ENCODE measurements around the gene ERRFI1.
"Not testable (repeated sequence)": the region's sequence is repeated elsewhere in the genome, so short reads cannot be mapped to it uniquely, and the experiment has no call there.

Gene ERRFI1

DNA sequence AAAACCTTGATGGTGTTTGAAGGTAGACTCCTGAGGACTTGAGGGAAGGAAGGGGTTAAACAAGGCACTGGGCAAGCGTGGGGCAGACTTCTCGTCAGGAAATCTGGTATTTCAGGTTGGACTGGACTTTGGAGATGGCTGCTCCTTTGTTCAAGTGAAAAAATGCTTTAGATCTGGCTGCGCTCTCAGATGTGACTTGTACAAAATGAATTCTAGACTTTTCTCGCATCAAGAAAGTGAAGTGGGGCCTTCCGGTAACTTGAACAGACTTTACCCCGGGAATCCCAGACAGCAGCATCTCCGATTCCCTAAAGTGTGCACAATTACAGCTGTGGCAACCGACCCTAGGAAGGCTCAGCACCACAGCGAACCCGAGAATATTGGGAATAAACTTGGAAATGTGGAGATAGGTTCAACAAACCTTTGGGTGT is 44.3 kb upstream of the ERRFI1 start:
- no CpG with 5 or more reads among the region's 10 CpGs for WGBS (ENCODE audit: extremely low coverage, insufficient coverage, insufficient read length)
- no peaks in the 10 kb centered on the region for H3K27me3 ChIP-seq (ENCODE audit: insufficient read depth, low read length)
- H4K12ac ChIP-seq (ENCODE audit: low read depth, low read length) = no peak overlapping the region
- H2BK120ac ChIP-seq (ENCODE audit: insufficient read depth, low read length, poor library complexity) = peak overlapping the region; percentile 97
- no peak overlapping the region for H2AFZ ChIP-seq (ENCODE audit: insufficient read depth, low read length, poor library complexity)
- peak overlapping the region; percentile 60 for H3K4me2 ChIP-seq (ENCODE audit: low read length)
- H4K91ac ChIP-seq (ENCODE audit: low read depth, low read length) = peak overlapping the region; percentile 91
- peaks cover 4% of the 10 kb centered on the region for H3K79me2 ChIP-seq (ENCODE audit: control insufficient read depth, insufficient read depth, low read length, poor library complexity)
- peak overlapping the region; percentile 90 for H3K14ac ChIP-seq (ENCODE audit: low read length)
- peak overlapping the region; percentile 100 for H3K27ac ChIP-seq (ENCODE audit: low read depth, low read length)
- H3K18ac ChIP-seq (ENCODE audit: low read length) = no peak overlapping the region
- H3K4me3 ChIP-seq (ENCODE audit: low read depth, low read length) = no peak overlapping the region
- no peak overlapping the region for H3K23ac ChIP-seq (ENCODE audit: low read length)
- no peaks in the 10 kb centered on the region for H3K36me3 ChIP-seq (ENCODE audit: control insufficient read depth in 1 of 2, insufficient read depth in 2 of 2, low read length in 2 of 2)
- peaks cover 15 to 20% of the 10 kb centered on the region in 2 experiments for H3K4me1 ChIP-seq (ENCODE audit: control insufficient read depth in 1 of 2, insufficient read depth in 2 of 2, low read length in 2 of 2)
- H3K9ac ChIP-seq (ENCODE audit: low read length) = no peak overlapping the region
- H3K9me3 ChIP-seq (ENCODE audit: insufficient read depth, low read depth, low read length) = peaks cover under 1% of the 10 kb centered on the region
- H3K4ac ChIP-seq (ENCODE audit: low read depth, low read length) = peak overlapping the region; percentile 72
- DNase-seq = peak; percentile 93 to 99
- peak overlapping the region; percentile 99 for H2BK5ac ChIP-seq (ENCODE audit: low read depth, low read length, poor library complexity)
- H2BK12ac ChIP-seq (ENCODE audit: low read length) = no peak overlapping the region
- peak overlapping the region; percentile 68 for H4K8ac ChIP-seq (ENCODE audit: low read depth, low read length)
- H2AK5ac ChIP-seq (ENCODE audit: low read length) = no peak overlapping the region
- H3K79me1 ChIP-seq (ENCODE audit: low read length) = peaks cover 36% of the 10 kb centered on the region

DNA sequence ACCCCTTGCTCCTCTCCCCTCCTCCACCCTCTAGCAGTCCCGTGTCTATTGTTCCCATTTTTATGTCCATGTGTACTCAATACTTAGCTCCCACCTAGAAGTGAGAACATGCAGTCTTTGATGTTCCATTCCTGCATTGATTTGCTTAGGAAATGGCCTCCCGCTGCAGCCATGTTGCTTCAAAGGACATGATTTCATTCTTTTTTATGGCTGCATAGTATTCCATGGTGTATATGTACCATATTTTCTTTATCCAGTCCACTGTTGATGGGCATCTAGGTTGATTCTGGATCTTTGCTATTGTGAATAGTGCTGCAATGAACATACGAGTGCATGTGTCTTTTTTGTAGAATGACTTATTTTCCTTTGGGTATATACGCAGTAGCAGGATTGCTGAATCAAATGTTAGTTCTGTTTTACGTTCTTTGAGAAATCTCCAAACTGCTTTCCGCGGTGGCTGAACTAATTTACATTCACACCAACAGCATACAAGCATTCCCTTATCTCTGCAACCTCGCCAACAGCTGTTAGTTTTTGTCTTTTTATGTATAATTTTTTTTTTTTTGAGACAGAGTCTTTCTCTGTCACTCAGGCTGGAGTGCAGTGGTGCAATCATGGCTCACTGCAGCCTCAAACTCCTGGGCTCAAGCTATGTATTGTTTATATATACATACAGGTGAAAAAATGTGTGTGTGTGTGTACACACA is 43.7 kb upstream of the ERRFI1 start:
- not testable (repeated sequence) for H3K79me2 ChIP-seq (ENCODE audit: control insufficient read depth, insufficient read depth, low read length, poor library complexity)

DNA sequence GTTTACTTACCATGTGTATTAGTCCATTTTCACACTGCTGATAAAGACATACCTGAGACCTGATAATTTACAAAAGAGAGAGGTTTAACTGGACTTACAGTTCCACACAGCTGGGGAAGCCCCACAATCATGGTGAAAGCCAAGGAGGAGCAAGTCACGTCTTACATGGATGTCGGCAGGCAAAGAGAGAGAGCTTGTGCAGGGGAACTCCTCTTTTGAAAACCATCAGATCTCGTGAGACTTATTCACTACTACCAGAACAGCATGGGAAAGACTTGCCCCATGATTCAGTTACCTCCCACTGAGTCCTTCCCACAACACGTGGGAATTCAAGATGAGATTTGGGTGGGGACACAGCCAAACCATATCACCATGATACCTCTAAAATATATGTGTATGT is 39.3 kb upstream of the ERRFI1 start:
- Histone ChIP-seq H3K4ac (ENCODE audit: low read depth, low read length) (no peak overlapping the region), H3K79me1 (ENCODE audit: low read length) (peaks cover 24% of the 10 kb centered on the region), H2AK5ac (ENCODE audit: low read length) (no peak overlapping the region), H3K9ac (ENCODE audit: low read length) (no peak overlapping the region), H2AFZ (ENCODE audit: insufficient read depth, low read length, poor library complexity) (no peak overlapping the region), H2BK5ac (ENCODE audit: low read depth, low read length, poor library complexity) (no peak overlapping the region), H3K79me2 (ENCODE audit: control insufficient read depth, insufficient read depth, low read length, poor library complexity) (no peaks in the 10 kb centered on the region), H2BK12ac (ENCODE audit: low read length) (peak overlapping the region; percentile 92), H3K4me1 (ENCODE audit: control insufficient read depth in 1 of 2, insufficient read depth in 2 of 2, low read length in 2 of 2) (peaks cover 8 to 12% of the 10 kb centered on the region in 2 experiments), H4K91ac (ENCODE audit: low read depth, low read length) (peak overlapping the region; percentile 32), H3K4me2 (ENCODE audit: low read length) (no peak overlapping the region), H3K18ac (ENCODE audit: low read length) (no peak overlapping the region), H3K36me3 (ENCODE audit: control insufficient read depth in 1 of 2, insufficient read depth in 2 of 2, low read length in 2 of 2) (no peaks in the 10 kb centered on the region), H3K23ac (ENCODE audit: low read length) (no peak overlapping the region), H2BK120ac (ENCODE audit: insufficient read depth, low read length, poor library complexity) (no peak overlapping the region), H4K8ac (ENCODE audit: low read depth, low read length) (no peak overlapping the region), H3K14ac (ENCODE audit: low read length) (no peak overlapping the region), H3K27me3 (ENCODE audit: insufficient read depth, low read length) (no peaks in the 10 kb centered on the region), H3K4me3 (ENCODE audit: low read depth, low read length) (no peak overlapping the region), H3K9me3 (ENCODE audit: insufficient read depth, low read depth, low read length) (peaks cover 2% of the 10 kb centered on the region), H3K27ac (ENCODE audit: low read depth, low read length) (no peak overlapping the region), H4K12ac (ENCODE audit: low read depth, low read length) (no peak overlapping the region)
- no peak for DNase-seq
- no CpG with 5 or more reads among the region's 4 CpGs for WGBS (ENCODE audit: extremely low coverage, insufficient coverage, insufficient read length)

More for the DNA sequence above, 43.7 kb upstream of the ERRFI1 start:
- H3K79me1 ChIP-seq (ENCODE audit: low read length) = peaks cover 34% of the 10 kb centered on the region
- H3K14ac ChIP-seq (ENCODE audit: low read length) = peak overlapping the region; percentile 8
- not testable (repeated sequence) for H4K12ac ChIP-seq (ENCODE audit: low read depth, low read length); H3K27me3 ChIP-seq (ENCODE audit: insufficient read depth, low read length); H3K4me2 ChIP-seq (ENCODE audit: low read length); H4K8ac ChIP-seq (ENCODE audit: low read depth, low read length); H3K9ac ChIP-seq (ENCODE audit: low read length); H3K4me3 ChIP-seq (ENCODE audit: low read depth, low read length); H3K18ac ChIP-seq (ENCODE audit: low read length); H3K23ac ChIP-seq (ENCODE audit: low read length); H3K9me3 ChIP-seq (ENCODE audit: insufficient read depth, low read depth, low read length); H2AFZ ChIP-seq (ENCODE audit: insufficient read depth, low read length, poor library complexity); H3K4ac ChIP-seq (ENCODE audit: low read depth, low read length); H3K36me3 ChIP-seq (ENCODE audit: control insufficient read depth in 1 of 2, insufficient read depth in 2 of 2, low read length in 2 of 2); DNase-seq
- H4K91ac ChIP-seq (ENCODE audit: low read depth, low read length) = peak overlapping the region; percentile 40
- peak overlapping the region; percentile 88 for H2BK120ac ChIP-seq (ENCODE audit: insufficient read depth, low read length, poor library complexity)
- no CpG with 5 or more reads among the region's 8 CpGs for WGBS (ENCODE audit: extremely low coverage, insufficient coverage, insufficient read length)
- H2BK12ac ChIP-seq (ENCODE audit: low read length) = peak overlapping the region; percentile 46
- peaks cover 12 to 17% of the 10 kb centered on the region in 2 experiments for H3K4me1 ChIP-seq (ENCODE audit: control insufficient read depth in 1 of 2, insufficient read depth in 2 of 2, low read length in 2 of 2)
- H2AK5ac ChIP-seq (ENCODE audit: low read length) = peak overlapping the region; percentile 6
- H3K27ac ChIP-seq (ENCODE audit: low read depth, low read length) = peak overlapping the region; percentile 100
- peak overlapping the region; percentile 91 for H2BK5ac ChIP-seq (ENCODE audit: low read depth, low read length, poor library complexity)

DNA sequence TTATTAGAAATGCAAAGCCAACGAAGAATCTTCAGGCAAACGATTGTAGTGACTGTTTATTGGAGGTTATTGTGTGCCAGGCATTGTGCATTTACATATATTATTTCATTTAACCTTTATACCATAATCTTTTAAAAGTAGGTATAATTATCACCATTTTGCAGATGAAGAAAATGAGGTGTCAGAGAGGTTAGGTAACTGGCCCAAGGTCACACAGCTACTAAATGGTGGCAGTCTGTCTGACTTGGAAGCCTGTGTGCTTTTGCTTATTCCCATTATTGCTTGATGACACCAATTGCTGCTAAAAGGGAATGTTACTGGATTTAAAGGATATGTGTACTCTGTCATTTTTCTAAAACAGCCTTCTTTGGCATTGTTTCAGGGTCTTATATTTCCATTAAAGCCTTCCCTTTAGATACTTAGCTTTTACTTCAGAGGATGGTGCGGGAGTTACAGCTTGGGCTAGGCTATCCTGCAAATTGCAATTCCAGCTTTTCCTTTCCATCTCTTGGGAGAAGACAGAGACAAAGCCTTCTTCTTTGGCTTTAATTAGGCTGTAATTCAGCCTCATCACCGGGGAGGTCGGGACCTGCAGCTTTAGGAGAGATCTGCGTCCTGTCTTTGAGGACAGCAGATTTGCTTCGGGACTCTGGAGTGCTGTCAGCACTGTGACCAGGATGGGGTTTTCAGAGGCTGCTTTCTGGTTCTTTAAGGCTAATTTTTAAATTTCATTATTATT is 37.4 kb upstream of the ERRFI1 start:
- H3K9me3 ChIP-seq (ENCODE audit: insufficient read depth, low read depth, low read length) = peaks cover 2% of the 10 kb centered on the region
- no CpG with 5 or more reads among the region's 7 CpGs for WGBS (ENCODE audit: extremely low coverage, insufficient coverage, insufficient read length)

More for the DNA sequence above, 37.4 kb upstream of the ERRFI1 start:
- no peak overlapping the region for H3K18ac ChIP-seq (ENCODE audit: low read length)
- no peak overlapping the region for H3K4ac ChIP-seq (ENCODE audit: low read depth, low read length)
- H3K4me3 ChIP-seq (ENCODE audit: low read depth, low read length) = no peak overlapping the region
- H3K4me1 ChIP-seq (ENCODE audit: control insufficient read depth in 1 of 2, insufficient read depth in 2 of 2, low read length in 2 of 2) = peaks cover 8 to 12% of the 10 kb centered on the region in 2 experiments
- no peaks in the 10 kb centered on the region for H3K36me3 ChIP-seq (ENCODE audit: control insufficient read depth in 1 of 2, insufficient read depth in 2 of 2, low read length in 2 of 2)
- H3K23ac ChIP-seq (ENCODE audit: low read length) = no peak overlapping the region
- no peaks in the 10 kb centered on the region for H3K27me3 ChIP-seq (ENCODE audit: insufficient read depth, low read length)
- H2AK5ac ChIP-seq (ENCODE audit: low read length) = no peak overlapping the region
- peak overlapping the region; percentile 32 for H3K27ac ChIP-seq (ENCODE audit: low read depth, low read length)
- H3K9ac ChIP-seq (ENCODE audit: low read length) = no peak overlapping the region
- no peak for DNase-seq
- peaks cover 18% of the 10 kb centered on the region for H3K79me1 ChIP-seq (ENCODE audit: low read length)
- H4K8ac ChIP-seq (ENCODE audit: low read depth, low read length) = no peak overlapping the region
- H3K14ac ChIP-seq (ENCODE audit: low read length) = no peak overlapping the region
- no peak overlapping the region for H2BK5ac ChIP-seq (ENCODE audit: low read depth, low read length, poor library complexity)
- H3K4me2 ChIP-seq (ENCODE audit: low read length) = no peak overlapping the region
- no peak overlapping the region for H2BK12ac ChIP-seq (ENCODE audit: low read length)
- H3K79me2 ChIP-seq (ENCODE audit: control insufficient read depth, insufficient read depth, low read length, poor library complexity) = no peaks in the 10 kb centered on the region
- H4K91ac ChIP-seq (ENCODE audit: low read depth, low read length) = no peak overlapping the region
- H4K12ac ChIP-seq (ENCODE audit: low read depth, low read length) = no peak overlapping the region
- H2AFZ ChIP-seq (ENCODE audit: insufficient read depth, low read length, poor library complexity) = no peak overlapping the region
- H2BK120ac ChIP-seq (ENCODE audit: insufficient read depth, low read length, poor library complexity) = no peak overlapping the region

All from trophoblast cell (in vitro differentiated cells and primary cell).